K562 (cell line): Measurements from ENCODE around the gene WNK1. TPM values are rescaled to one million over a fixed set of nuclear protein-coding genes. Genes with fewer than 3 reads are reported as not detected.
A peak's percentile ranks its signal among the peaks of the same experiment; 100 is the strongest.

Source experiments
- ARID4B ChIP-seq: sonication (generic); formaldehyde crosslinking; IDR thresholded peaks from 2 replicates; pipeline ENCODE4 v1.8.0; 2022; ENCODE audit warnings: mild to moderate bottlenecking, missing genetic modification reagents
- BCL6 ChIP-seq: fragments of 250-450 bp; sonication (Bioruptor Pico); IDR thresholded peaks from 2 replicates; pipeline ENCODE4 v1.4.0; 2020
- CBX1 ChIP-seq: sonication (generic); IDR thresholded peaks from 2 replicates; pipeline ENCODE4 v1.6.1; 2016; ENCODE audit warnings: antibody characterized with exemption, low read depth, mild to moderate bottlenecking
- CREB3L1 ChIP-seq: fragments of 450-650 bp; IDR thresholded peaks from 2 replicates; pipeline ENCODE4 v1.6.1; 2014; ENCODE audit warnings: low read depth, mild to moderate bottlenecking, moderate library complexity, borderline replicate concordance
- GABPA ChIP-seq: fragments of 200-800 bp; sonication (Bioruptor generic); conservative IDR thresholded peaks from 2 replicates; pipeline ENCODE4 v1.6.1; 2016; ENCODE audit warnings: low read depth, missing genetic modification characterization, missing compliant biosample characterization
- GABPB2 ChIP-seq: fragments of 250-450 bp; sonication (Bioruptor Pico); conservative IDR thresholded peaks from 2 replicates; pipeline ENCODE4 v1.5.1; 2021; ENCODE audit warnings: mild to moderate bottlenecking
- KDM5B ChIP-seq: fragments of 200-600 bp; sonication (generic); IDR thresholded peaks from 2 replicates; pipeline ENCODE4 v1.6.1; 2012; ENCODE audit warnings: low read depth, mild to moderate bottlenecking, moderate library complexity, low read length, control low read depth, inconsistent platforms; ENCODE audit not compliant: insufficient replicate concordance
- SIRT6 ChIP-seq: IDR thresholded peaks from one replicate; pipeline ENCODE4 v1.6.1; 2012; ENCODE audit warnings: low read depth, mild to moderate bottlenecking, control low read depth, inconsistent platforms, low read length, moderate library complexity
- TRIM25 ChIP-seq: fragments of 450-650 bp; IDR thresholded peaks from 2 replicates; pipeline ENCODE4 v1.7.0; 2016; ENCODE audit warnings: borderline replicate concordance
- ZNF174 ChIP-seq: fragments of 250-450 bp; sonication (Bioruptor Pico); IDR thresholded peaks from 2 replicates; pipeline ENCODE4 v1.4.0; 2020; ENCODE audit warnings: mild to moderate bottlenecking
- ZNF511 ChIP-seq: sonication (generic); formaldehyde crosslinking; IDR thresholded peaks from 2 replicates; pipeline ENCODE4 v1.8.0; 2022; ENCODE audit warnings: mild to moderate bottlenecking, missing genetic modification reagents
- polyA plus RNA-seq, 8 experiments: library from polyadenylated mRNA; depleted of rRNA in 4 of 8; stranded (reverse) in 5 of 8; unstranded in 3 of 8; fragments of >200 nt; fragmentation: Nextera tagmentation in 2 of 8; fragmentation: Illumina TruSeq in 1 of 8; extraction: Ambion mirVana in 2 of 8; extraction: Trizol in 1 of 8; gene quantifications; 2 replicates each; pipeline versions ENCODE4 v1.2.1 to v1.2.3, GENCODE V29; 2011 to 2014; ENCODE audit warnings: inconsistent platforms in 1 of 8, missing spikeins in 1 of 8
- total RNA-seq, 7 experiments: library from RNA; depleted of rRNA in 6 of 7; stranded (reverse); fragments of >200 nt in 6 of 7; fragmentation: Illumina TruSeq in 2 of 7; extraction: Trizol in 2 of 7; gene quantifications; 2 replicates each; pipeline versions ENCODE4 v1.2.1 to v1.2.3, GENCODE V29; 2011 to 2021; ENCODE audit warnings: low replicate concordance in 1 of 7
- TF ChIP-seq, protein P1 (sequence below): fragments of 250-450 bp; sonication (Bioruptor Pico); IDR thresholded peaks from 2 replicates; pipeline ENCODE4 v1.4.0; 2020; ENCODE audit warnings: mild to moderate bottlenecking, moderate library complexity, borderline replicate concordance

WNK1 gene
- total and polyA plus RNA-seq, 9 of the 15 experiments (the other 6 are each of a cell fraction or from before 2014, with no cell fraction given), result 4.3 to 73.9 (median 31.0) TPM

- TF ChIP-seq, protein P1, sequence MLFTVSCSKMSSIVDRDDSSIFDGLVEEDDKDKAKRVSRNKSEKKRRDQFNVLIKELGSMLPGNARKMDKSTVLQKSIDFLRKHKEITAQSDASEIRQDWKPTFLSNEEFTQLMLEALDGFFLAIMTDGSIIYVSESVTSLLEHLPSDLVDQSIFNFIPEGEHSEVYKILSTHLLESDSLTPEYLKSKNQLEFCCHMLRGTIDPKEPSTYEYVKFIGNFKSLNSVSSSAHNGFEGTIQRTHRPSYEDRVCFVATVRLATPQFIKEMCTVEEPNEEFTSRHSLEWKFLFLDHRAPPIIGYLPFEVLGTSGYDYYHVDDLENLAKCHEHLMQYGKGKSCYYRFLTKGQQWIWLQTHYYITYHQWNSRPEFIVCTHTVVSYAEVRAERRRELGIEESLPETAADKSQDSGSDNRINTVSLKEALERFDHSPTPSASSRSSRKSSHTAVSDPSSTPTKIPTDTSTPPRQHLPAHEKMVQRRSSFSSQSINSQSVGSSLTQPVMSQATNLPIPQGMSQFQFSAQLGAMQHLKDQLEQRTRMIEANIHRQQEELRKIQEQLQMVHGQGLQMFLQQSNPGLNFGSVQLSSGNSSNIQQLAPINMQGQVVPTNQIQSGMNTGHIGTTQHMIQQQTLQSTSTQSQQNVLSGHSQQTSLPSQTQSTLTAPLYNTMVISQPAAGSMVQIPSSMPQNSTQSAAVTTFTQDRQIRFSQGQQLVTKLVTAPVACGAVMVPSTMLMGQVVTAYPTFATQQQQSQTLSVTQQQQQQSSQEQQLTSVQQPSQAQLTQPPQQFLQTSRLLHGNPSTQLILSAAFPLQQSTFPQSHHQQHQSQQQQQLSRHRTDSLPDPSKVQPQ (CRISPR knock-in tag), result no peak
- TF ChIP-seq GABPB2 (CRISPR knock-in tag), result no peak
- TF ChIP-seq SIRT6, result no peak
- no peak for TF ChIP-seq ZNF174 (CRISPR knock-in tag)
- no peak; the same call in 1 of the 2 replicates for TF ChIP-seq ZNF511 (CRISPR knock-in tag)
- no peak; the same call in 1 of the 2 replicates for TF ChIP-seq CBX1
- peak; percentile 72 for TF ChIP-seq GABPA (tag)
- TF ChIP-seq CREB3L1, result peak; percentile 64; the same call in 1 of the 2 replicates
- TF ChIP-seq ARID4B, result peak; percentile 23; the same call in 1 of the 2 replicates
- no peak for TF ChIP-seq BCL6 (CRISPR knock-in tag)
- TF ChIP-seq TRIM25, result no peak
- TF ChIP-seq KDM5B, result peak; percentile 76
Observed at GRCh38 chr12:949453-950191, 197.2 kb downstream of the WNK1 start, which contains the start of gene RAD52 (continued).
